Measurements from ENCODE around the gene NEK9.

- TF ChIP-seq EZH2phosphoT487 (IDR thresholded peaks at IDR 0.05; ENCODE audit: borderline replicate concordance, low read length) (no peak), CTCF (conservative IDR thresholded peaks at IDR 0.05; ENCODE audit: low read depth, low read length) (no peak)
Measured at GRCh38 chr14:75044752-75045151, 82.1 kb downstream of the NEK9 start.
